ENCODE measurements around the gene FAM90A1.
"Not testable (repeated sequence)": the region's sequence is repeated elsewhere in the genome, so short reads cannot be mapped to it uniquely, and the experiment has no call there.

The FAM90A1 gene

DNA sequence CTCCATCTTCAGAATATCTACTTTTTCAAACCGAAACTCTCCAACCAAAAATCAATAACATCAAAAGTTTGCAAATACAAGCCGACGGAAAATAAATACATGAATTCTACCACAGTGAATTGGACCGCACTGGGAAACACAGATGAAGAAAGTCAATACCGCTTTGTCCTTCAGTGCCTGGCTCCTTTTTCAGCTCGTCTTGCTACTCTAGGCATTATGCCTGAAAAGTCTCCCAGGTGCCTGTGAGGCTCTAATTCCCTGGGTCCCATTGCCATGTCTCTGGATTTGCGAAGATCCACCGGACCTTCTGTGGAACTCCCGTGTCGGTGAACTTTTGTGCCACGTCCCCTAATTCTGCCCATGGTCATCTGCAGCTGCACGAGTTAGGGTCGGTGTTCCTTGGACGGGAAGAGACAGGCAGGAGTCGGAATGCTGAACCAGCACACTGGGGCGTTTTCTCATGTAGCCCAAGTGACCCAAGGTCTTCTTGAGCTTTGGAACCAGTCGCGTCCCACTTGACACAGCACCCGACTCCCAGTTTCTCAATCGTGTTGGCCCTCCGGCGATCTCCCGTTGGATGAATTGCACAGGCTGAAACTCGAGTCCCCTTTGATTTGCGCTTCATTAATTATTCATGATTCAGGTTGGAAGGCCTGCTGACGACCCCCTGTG, 8.6 kb downstream of the FAM90A1 start:
- not testable (repeated sequence) for DNase-seq (ENCODE audit: low read depth in 2 of 2); H3K4me3 ChIP-seq (replicated peaks in 1 of 2; ENCODE audit: low read depth in 2 of 2, low read length in 2 of 2)

DNA sequence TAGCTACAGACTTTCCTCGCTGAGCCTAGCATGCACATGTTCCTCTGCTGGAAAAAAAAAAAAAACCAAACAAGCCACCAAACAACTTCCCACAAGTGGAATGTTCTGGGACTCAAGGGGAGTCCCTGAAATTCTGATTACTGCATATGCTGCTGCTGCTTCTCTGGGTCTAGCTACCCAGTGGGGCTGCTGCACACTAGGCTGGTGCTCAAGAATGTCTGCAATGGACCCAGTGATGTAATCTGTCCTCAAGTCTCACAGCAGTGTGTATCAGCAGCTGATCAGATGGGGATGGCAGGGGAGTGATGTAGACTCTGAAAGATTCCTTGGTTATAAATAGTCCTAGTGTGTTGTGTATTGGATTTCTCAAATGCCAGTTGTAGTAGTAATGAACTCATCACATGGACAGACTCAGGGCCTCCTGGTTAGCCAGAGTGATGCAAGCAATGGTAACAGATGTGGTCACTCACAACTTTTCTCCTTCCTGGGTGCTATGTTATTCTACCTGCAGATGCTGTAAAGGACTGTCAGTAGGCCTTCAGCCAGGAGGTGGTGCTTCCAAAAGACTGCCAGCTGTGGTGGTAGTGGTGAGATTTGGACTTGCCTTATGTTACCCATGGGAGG, 29.6 kb downstream of the FAM90A1 start:
- H3K4me3 ChIP-seq (replicated peaks in 1 of 2; ENCODE audit: low read depth in 2 of 2, low read length in 2 of 2), result not testable (repeated sequence)
- DNase-seq (ENCODE audit: low read depth in 2 of 2), result peak; percentile 15 to 78

DNA sequence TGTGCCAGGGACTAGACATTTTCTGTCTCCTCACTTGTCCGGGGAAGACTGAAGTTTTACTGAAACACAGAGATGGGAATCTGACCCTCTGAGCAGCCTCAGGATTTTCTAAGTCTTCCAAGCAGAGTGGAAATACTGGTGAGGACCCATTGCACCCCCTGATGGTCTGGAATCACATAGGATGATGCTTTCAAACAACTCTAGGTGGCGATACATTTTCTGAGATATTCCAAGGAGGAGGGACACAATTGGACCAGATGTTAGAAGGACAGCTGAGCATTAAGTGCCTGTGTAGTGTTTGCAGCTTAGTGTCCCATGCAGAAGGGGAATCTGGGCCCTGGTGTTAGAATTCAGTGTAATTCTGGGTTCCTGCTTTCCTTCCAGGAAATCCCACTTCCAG, 39.3 kb downstream of the FAM90A1 start:
- not testable (repeated sequence) for H3K4me3 ChIP-seq (replicated peaks in 1 of 2; ENCODE audit: low read depth in 2 of 2, low read length in 2 of 2); DNase-seq (ENCODE audit: low read depth in 2 of 2)

DNA sequence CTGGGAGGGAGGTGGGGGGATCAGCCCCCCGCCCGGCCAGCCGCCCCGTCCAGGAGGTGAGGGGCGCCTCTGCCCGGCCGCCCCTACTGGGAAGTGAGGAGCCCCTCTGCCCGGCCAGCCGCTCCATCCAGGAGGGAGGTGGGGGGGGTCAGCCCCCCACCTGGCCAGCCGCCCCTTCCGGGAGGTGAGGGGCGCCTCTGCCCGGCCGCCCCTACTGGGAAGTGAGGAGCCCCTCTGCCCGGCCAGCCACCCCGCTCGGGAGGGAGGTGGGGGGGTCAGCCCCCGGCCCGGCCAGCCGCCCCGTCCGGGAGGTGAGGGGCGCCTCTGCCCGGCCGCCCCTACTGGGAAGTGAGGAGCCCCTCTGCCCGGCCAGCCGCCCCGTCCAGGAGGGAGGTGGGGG, 43.2 kb downstream of the FAM90A1 start:
- H3K4me3 ChIP-seq (replicated peaks in 1 of 2; ENCODE audit: low read depth in 2 of 2, low read length in 2 of 2); DNase-seq (ENCODE audit: low read depth in 2 of 2): not testable (repeated sequence)

DNA sequence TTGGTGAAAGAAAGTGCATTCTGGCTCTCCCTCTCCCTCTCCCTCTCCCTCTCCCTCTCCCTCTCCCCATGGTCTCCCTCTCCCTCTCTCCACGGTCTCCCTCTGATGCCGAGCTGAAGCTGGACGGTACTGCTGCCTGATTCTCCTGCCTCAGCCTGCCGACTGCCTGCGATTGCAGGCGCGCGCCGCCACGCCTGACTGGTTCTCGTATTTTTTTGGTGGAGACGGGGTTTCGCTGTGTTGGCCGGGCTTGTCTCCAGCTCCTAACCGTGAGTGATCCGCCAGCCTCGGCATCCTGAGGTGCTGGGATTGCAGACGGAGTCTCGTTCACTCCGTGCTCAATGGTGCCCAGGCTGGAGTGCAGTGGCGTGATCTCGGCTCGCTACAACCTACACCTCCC, 44.1 kb downstream of the FAM90A1 start:
- not testable (repeated sequence) for H3K4me3 ChIP-seq (replicated peaks in 1 of 2; ENCODE audit: low read depth in 2 of 2, low read length in 2 of 2); DNase-seq (ENCODE audit: low read depth in 2 of 2)

DNA sequence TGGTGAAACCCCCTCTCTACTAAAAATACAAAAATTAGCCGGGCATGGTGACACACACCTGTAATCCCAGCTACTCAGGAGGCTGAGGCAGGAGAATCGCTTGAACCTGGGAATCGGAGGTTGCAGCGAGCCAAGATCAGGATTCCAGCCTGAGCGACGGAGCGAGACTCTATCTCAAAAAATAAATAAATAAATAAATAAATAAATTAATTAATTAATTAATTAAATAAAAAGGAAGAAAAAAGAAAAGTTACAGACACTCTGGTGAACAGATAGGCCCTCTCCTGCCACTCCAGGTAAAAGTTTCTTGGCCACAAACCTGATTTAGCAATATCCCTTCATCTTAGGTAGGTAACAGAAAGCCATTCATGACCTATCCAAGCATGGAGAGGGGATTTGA, 44.5 kb downstream of the FAM90A1 start:
- not testable (repeated sequence) for DNase-seq (ENCODE audit: low read depth in 2 of 2)

DNA sequence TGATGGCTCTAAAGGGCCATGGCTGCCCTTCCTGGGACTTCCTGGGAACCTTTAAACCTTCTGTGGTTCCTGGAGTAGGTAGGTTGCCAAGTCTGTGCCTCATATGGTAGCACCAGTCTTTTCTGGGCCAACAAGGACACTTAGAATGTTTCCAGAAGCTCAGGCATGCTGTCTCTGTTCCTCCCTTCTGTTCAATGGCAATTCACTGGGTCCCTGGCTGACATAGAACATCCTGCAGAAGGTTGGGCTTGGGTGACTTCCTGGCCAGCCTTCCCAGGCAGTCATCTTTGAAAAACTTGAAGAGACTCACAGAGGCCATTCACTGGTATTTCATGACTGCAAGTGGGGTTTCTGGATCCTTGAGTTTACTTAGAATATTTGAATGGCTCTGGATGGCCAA, 46.1 kb downstream of the FAM90A1 start:
- H3K4me3 ChIP-seq (replicated peaks in 1 of 2; ENCODE audit: low read depth in 2 of 2, low read length in 2 of 2); DNase-seq (ENCODE audit: low read depth in 2 of 2): not testable (repeated sequence)

More for the DNA sequence above, 44.5 kb downstream of the FAM90A1 start:
- not testable (repeated sequence) for H3K4me3 ChIP-seq (replicated peaks in 1 of 2; ENCODE audit: low read depth in 2 of 2, low read length in 2 of 2)

DNA sequence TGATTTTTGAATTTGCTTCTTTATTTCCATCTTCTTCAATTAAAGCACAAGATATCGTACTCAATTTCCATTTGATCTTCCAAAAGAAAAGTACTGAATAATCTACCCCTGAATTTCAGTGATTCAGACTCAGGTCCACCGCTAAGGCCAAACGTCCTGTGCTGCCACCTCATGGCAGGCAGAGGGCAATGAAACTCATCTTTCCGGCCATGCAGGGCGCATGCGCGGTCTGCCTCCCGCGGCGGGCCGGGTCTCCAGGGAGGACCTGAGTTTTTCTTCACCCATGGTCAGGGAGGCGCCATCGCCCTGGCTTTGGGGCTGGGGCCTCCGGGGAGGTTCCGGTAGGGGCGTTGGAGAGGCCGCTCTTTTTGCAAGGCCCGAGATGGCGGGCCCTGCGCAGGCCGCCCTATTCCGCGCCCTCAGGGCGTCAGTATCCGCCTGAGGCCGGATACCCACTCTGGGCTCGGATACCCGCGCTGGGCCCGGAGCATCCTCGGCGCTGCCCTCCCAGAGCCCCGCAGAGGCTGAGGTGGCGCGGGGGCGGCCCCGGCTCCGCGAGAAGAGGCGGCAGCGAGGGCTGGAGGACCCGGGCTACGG, 47.3 kb downstream of the FAM90A1 start:
- peak overlapping the region; percentile 58 to 66 for H3K4me3 ChIP-seq (replicated peaks in 1 of 2; ENCODE audit: low read depth in 2 of 2, low read length in 2 of 2)
- peak; percentile 66 to 74 for DNase-seq (ENCODE audit: low read depth in 2 of 2)
- TF ChIP-seq, protein P1, sequence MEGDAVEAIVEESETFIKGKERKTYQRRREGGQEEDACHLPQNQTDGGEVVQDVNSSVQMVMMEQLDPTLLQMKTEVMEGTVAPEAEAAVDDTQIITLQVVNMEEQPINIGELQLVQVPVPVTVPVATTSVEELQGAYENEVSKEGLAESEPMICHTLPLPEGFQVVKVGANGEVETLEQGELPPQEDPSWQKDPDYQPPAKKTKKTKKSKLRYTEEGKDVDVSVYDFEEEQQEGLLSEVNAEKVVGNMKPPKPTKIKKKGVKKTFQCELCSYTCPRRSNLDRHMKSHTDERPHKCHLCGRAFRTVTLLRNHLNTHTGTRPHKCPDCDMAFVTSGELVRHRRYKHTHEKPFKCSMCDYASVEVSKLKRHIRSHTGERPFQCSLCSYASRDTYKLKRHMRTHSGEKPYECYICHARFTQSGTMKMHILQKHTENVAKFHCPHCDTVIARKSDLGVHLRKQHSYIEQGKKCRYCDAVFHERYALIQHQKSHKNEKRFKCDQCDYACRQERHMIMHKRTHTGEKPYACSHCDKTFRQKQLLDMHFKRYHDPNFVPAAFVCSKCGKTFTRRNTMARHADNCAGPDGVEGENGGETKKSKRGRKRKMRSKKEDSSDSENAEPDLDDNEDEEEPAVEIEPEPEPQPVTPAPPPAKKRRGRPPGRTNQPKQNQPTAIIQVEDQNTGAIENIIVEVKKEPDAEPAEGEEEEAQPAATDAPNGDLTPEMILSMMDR (IDR thresholded peaks at IDR 0.05; ENCODE audit: low read depth, low read length), result peak; percentile 42

DNA sequence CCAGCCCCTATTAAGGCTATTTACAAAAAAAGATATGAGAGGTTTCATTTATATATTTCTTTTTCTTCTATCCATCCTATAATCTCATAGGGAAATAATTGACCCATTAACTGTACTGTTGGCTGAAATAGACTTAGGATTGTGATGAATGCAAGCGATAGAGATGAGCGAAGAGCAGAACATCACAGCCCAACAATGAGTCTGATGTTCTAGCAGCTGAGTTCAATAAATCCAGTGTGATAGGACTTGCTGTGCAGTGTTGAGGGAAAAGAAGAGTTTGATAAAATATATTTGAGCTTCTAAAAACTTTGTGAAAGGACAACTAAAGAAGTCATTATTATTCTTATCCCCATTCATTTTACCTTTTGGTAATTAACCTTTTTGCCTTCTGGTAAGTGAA, 54.5 kb downstream of the FAM90A1 start:
- H3K4me3 ChIP-seq (replicated peaks in 1 of 2; ENCODE audit: low read depth in 2 of 2, low read length in 2 of 2); DNase-seq (ENCODE audit: low read depth in 2 of 2): not testable (repeated sequence)
